ENCODE data around the gene UNK. TPM values are rescaled to one million over a fixed set of nuclear protein-coding genes. Genes with fewer than 3 reads are reported as not detected.
A peak's percentile ranks its signal among the peaks of the same experiment; 100 is the strongest.

UNK gene
- total and polyA plus RNA-seq, 2 of the 13 experiments (the other 11 are each of a cell fraction or from before 2014, with no cell fraction given) = 31.6 to 33.0 TPM

DNA sequence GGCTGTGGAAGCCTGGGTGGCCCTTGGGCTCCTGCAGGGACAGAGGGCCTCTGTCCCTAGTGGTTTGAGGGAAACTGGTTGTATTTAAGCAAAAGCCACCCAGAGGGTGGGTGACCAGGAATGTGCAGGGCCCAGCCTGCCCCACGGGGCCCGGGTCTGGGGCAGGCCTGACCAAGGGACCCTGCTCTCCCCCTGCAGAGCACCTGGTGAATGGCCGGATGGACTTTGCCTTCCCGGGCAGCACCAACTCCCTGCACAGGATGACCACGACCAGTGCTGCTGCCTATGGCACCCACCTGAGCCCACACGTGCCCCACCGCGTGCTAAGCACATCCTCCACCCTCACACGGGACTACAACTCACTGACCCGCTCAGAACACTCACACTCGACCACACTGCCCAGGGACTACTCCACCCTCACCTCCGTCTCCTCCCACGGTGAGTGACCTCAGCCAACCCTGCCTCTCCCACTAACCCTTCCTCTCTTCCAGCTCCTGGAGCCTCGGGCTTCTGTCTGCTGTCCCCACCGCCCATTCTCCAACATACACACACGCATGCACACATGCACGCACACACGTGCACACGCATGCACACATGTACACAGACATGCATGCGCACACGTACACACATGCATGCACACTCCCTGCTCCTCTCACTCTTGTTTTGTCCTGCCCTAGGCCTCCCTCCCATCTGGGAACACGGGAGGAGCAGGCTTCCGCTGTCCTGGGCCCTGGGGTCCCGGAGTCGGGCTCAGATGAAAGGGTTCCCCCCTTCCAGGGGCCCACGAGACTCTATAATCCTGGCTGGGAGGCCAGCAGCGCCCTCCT, 30.0 kb upstream of the UNK start (continued):
- peak; percentile 72 for TF ChIP-seq ZXDC (CRISPR knock-in tag; IDR thresholded peaks at IDR 0.05)
- TF ChIP-seq MAFF (IDR thresholded peaks at IDR 0.05; ENCODE audit: low read depth, low read length) = no peak
- TF ChIP-seq TMF1 (CRISPR knock-in tag; IDR thresholded peaks at IDR 0.05; ENCODE audit: low read depth) = peak; percentile 64; the same call in 1 of the 2 replicates
- TF ChIP-seq HOXA9 (CRISPR knock-in tag; IDR thresholded peaks at IDR 0.05; ENCODE audit: borderline replicate concordance) = peak; percentile 91
- no peak for TF ChIP-seq HMG20A (CRISPR knock-in tag; IDR thresholded peaks at IDR 0.05; ENCODE audit: borderline replicate concordance)
- TF ChIP-seq FOXM1 (CRISPR knock-in tag; IDR thresholded peaks at IDR 0.05) = peak; percentile 45; the same call in 1 of the 2 replicates
- TF ChIP-seq ZNF557 (CRISPR knock-in tag; IDR thresholded peaks at IDR 0.05) = 0 out of 2 replicates have a peak, but pooled peaks have one; percentile 77
- TF ChIP-seq, protein P1, sequence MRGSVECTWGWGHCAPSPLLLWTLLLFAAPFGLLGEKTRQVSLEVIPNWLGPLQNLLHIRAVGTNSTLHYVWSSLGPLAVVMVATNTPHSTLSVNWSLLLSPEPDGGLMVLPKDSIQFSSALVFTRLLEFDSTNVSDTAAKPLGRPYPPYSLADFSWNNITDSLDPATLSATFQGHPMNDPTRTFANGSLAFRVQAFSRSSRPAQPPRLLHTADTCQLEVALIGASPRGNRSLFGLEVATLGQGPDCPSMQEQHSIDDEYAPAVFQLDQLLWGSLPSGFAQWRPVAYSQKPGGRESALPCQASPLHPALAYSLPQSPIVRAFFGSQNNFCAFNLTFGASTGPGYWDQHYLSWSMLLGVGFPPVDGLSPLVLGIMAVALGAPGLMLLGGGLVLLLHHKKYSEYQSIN (CRISPR knock-in tag; IDR thresholded peaks at IDR 0.05; ENCODE audit: borderline replicate concordance) = no peak
- TF ChIP-seq ZSCAN31 (CRISPR knock-in tag; IDR thresholded peaks at IDR 0.05; ENCODE audit: low read depth) = 0 out of 2 replicates have a peak, but pooled peaks have one; percentile 65
- TF ChIP-seq ETV5 (CRISPR knock-in tag; IDR thresholded peaks at IDR 0.05; ENCODE audit: borderline replicate concordance) = no peak
- TF ChIP-seq PCBP1 (IDR thresholded peaks at IDR 0.05; ENCODE audit: borderline replicate concordance, low read depth, low read length) = 0 out of 2 replicates have a peak, but pooled peaks have one; percentile 81
- peak; percentile 37; the same call in 1 of the 2 replicates for TF ChIP-seq TBX3 (IDR thresholded peaks at IDR 0.05; ENCODE audit: borderline replicate concordance)
- TF ChIP-seq ZNF17 (CRISPR knock-in tag; IDR thresholded peaks at IDR 0.05) = no peak
- TF ChIP-seq, protein P2, sequence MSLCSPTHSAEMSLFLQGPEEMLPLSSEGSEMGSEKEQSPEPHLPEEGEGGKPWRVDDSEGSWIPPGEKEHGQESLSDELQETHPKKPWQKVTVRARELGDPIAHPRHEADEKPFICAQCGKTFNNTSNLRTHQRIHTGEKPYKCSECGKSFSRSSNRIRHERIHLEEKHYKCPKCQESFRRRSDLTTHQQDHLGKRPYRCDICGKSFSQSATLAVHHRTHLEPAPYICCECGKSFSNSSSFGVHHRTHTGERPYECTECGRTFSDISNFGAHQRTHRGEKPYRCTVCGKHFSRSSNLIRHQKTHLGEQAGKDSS (CRISPR knock-in tag; IDR thresholded peaks at IDR 0.05; ENCODE audit: borderline replicate concordance, low read depth) = peak; percentile 81
- TF ChIP-seq MYC (CRISPR knock-in tag; IDR thresholded peaks at IDR 0.05; ENCODE audit: borderline replicate concordance) = peak; percentile 96
- TF ChIP-seq FIP1L1 (IDR thresholded peaks at IDR 0.05; ENCODE audit: borderline replicate concordance, insufficient read depth, low read depth, low read length) = 0 out of 2 replicates have a peak, but pooled peaks have one; percentile 39
- no peak; the same call in 1 of the 2 replicates for TF ChIP-seq ZNF326 (CRISPR knock-in tag; IDR thresholded peaks at IDR 0.05; ENCODE audit: borderline replicate concordance)
- no peak for TF ChIP-seq ZNF720 (CRISPR knock-in tag; IDR thresholded peaks at IDR 0.05)
- TF ChIP-seq ARID2 (CRISPR knock-in tag; IDR thresholded peaks at IDR 0.05; ENCODE audit: borderline replicate concordance) = 0 out of 2 replicates have a peak, but pooled peaks have one; percentile 29
- peak; percentile 45; the same call in 1 of the 2 replicates for TF ChIP-seq ZNF263 (CRISPR knock-in tag; IDR thresholded peaks at IDR 0.05)
- TF ChIP-seq POLR2AphosphoS2 (IDR thresholded peaks at IDR 0.05; ENCODE audit: low read depth, low read length) = no peak
- no peak for TF ChIP-seq CHCHD3 (CRISPR knock-in tag; IDR thresholded peaks at IDR 0.05)
- TF ChIP-seq ERF (CRISPR knock-in tag; IDR thresholded peaks at IDR 0.05) = peak; percentile 71; the same call in 1 of the 2 replicates
- TF ChIP-seq BRD4 (CRISPR knock-in tag; IDR thresholded peaks at IDR 0.05) = peak; percentile 84; the same call in 1 of the 2 replicates
- TF ChIP-seq HOXA3 (CRISPR knock-in tag; IDR thresholded peaks at IDR 0.05) = peak; percentile 78
- TF ChIP-seq SP140L (CRISPR knock-in tag; IDR thresholded peaks at IDR 0.05; ENCODE audit: borderline replicate concordance) = no peak

Measured in HepG2 (cell line).